Measurements from ENCODE around the gene PRRG4. TPM values are rescaled to one million over a fixed set of nuclear protein-coding genes. Genes with fewer than 3 reads are reported as not detected.

PRRG4 gene
- total RNA-seq, 2 donors from 2014 or later = 2.9 to 3.7 TPM

- 90 to 100% methylated on average over 2 of the region's 2 CpGs for WGBS, 2 experiments (ENCODE audit: insufficient coverage in 1 of 2, insufficient read length in 1 of 2)
Observed at GRCh38 chr11:32836946-32837345, 7.2 kb downstream of the PRRG4 start.

GRCh38 chr11:32838505-32839274 is 9.0 kb downstream of the PRRG4 start:
- no peak overlapping the region for H3K27ac Mint-ChIP-seq
- DNase-seq = no peak

More at GRCh38 chr11:32836946-32837345, 7.2 kb downstream of the PRRG4 start:
- H3K9ac ChIP-seq (ENCODE audit: extremely low read depth, low read length, poor library complexity, severe bottlenecking) = no peak overlapping the region
- H3K27me3 Mint-ChIP-seq (ENCODE audit: insufficient read depth) = peaks cover 2% of the 10 kb centered on the region
- no peaks in the 10 kb centered on the region for H3K9me3 ChIP-seq (ENCODE audit: control insufficient read depth, low read length)
- no peak for DNase-seq
- H3K9me3 Mint-ChIP-seq = no peaks in the 10 kb centered on the region
- H3K4me3 Mint-ChIP-seq = no peak overlapping the region
- H3K27ac ChIP-seq (ENCODE audit: low read depth, low read length) = no peak overlapping the region
- no peak overlapping the region for H3K27ac Mint-ChIP-seq
- no peaks in the 10 kb centered on the region for H3K36me3 Mint-ChIP-seq (ENCODE audit: low read depth)
- no peaks in the 10 kb centered on the region for H3K4me1 ChIP-seq (ENCODE audit: control insufficient read depth, insufficient read depth, low read length)
- TF ChIP-seq CTCF (conservative IDR thresholded peaks at IDR 0.05) = no peak
- no peaks in the 10 kb centered on the region for H3K27me3 ChIP-seq (ENCODE audit: control insufficient read depth, insufficient read depth, low read length, poor library complexity, severe bottlenecking)
- no peak overlapping the region for H3K4me3 ChIP-seq (ENCODE audit: low read length)
- peaks cover 11% of the 10 kb centered on the region for H3K4me1 Mint-ChIP-seq
- H3K36me3 ChIP-seq (ENCODE audit: control insufficient read depth, insufficient read depth, low read length) = no peaks in the 10 kb centered on the region

GRCh38 chr11:32839308-32839707 is 9.6 kb downstream of the PRRG4 start:
- WGBS, 2 experiments (ENCODE audit: insufficient coverage in 1 of 2, insufficient read length in 1 of 2) = 95% methylated on average over 2 of the region's 2 CpGs; no CpG with 5 or more reads in 1 of the 2 experiments
- H3K4me3 Mint-ChIP-seq = no peak overlapping the region
- H3K27ac Mint-ChIP-seq = no peak overlapping the region
- no peaks in the 10 kb centered on the region for H3K27me3 Mint-ChIP-seq (ENCODE audit: insufficient read depth)
- Histone ChIP-seq H3K27me3 (ENCODE audit: control insufficient read depth, insufficient read depth, low read length, poor library complexity, severe bottlenecking) (no peaks in the 10 kb centered on the region), H3K27ac (ENCODE audit: low read depth, low read length) (no peak overlapping the region), H3K9me3 (ENCODE audit: control insufficient read depth, low read length) (no peaks in the 10 kb centered on the region), H3K4me3 (ENCODE audit: low read length) (no peak overlapping the region), H3K9ac (ENCODE audit: extremely low read depth, low read length, poor library complexity, severe bottlenecking) (no peak overlapping the region), H3K36me3 (ENCODE audit: control insufficient read depth, insufficient read depth, low read length) (no peaks in the 10 kb centered on the region), H3K4me1 (ENCODE audit: control insufficient read depth, insufficient read depth, low read length) (no peaks in the 10 kb centered on the region)
- DNase-seq = no peak
- no peak for TF ChIP-seq CTCF (conservative IDR thresholded peaks at IDR 0.05)
- H3K4me1 Mint-ChIP-seq = peaks cover 4% of the 10 kb centered on the region
- no peaks in the 10 kb centered on the region for H3K36me3 Mint-ChIP-seq (ENCODE audit: low read depth)
- H3K9me3 Mint-ChIP-seq = no peaks in the 10 kb centered on the region

More at GRCh38 chr11:32838505-32839274, 9.0 kb downstream of the PRRG4 start:
- no peak overlapping the region for H3K27ac ChIP-seq (ENCODE audit: low read depth, low read length)
- H3K27me3 ChIP-seq (ENCODE audit: control insufficient read depth, insufficient read depth, low read length, poor library complexity, severe bottlenecking) = no peaks in the 10 kb centered on the region
- 100% methylated on average over 2 of the region's 2 CpGs; no CpG with 5 or more reads in 1 of the 2 experiments for WGBS, 2 experiments (ENCODE audit: insufficient coverage in 1 of 2, insufficient read length in 1 of 2)
- H3K9me3 ChIP-seq (ENCODE audit: control insufficient read depth, low read length) = no peaks in the 10 kb centered on the region
- Mint-ChIP-seq H3K9me3 (no peaks in the 10 kb centered on the region), H3K27me3 (ENCODE audit: insufficient read depth) (no peaks in the 10 kb centered on the region), H3K4me1 (peaks cover 9% of the 10 kb centered on the region), H3K4me3 (no peak overlapping the region), H3K36me3 (ENCODE audit: low read depth) (no peaks in the 10 kb centered on the region)
- no peak for TF ChIP-seq CTCF (conservative IDR thresholded peaks at IDR 0.05)
- no peaks in the 10 kb centered on the region for H3K36me3 ChIP-seq (ENCODE audit: control insufficient read depth, insufficient read depth, low read length)
- no peaks in the 10 kb centered on the region for H3K4me1 ChIP-seq (ENCODE audit: control insufficient read depth, insufficient read depth, low read length)
- H3K9ac ChIP-seq (ENCODE audit: extremely low read depth, low read length, poor library complexity, severe bottlenecking) = no peak overlapping the region
- no peak overlapping the region for H3K4me3 ChIP-seq (ENCODE audit: low read length)

All from endodermal cell (in vitro differentiated cells).